HEK293 (cell line): Measurements from ENCODE around the gene FXYD6.

Experiments
- ATF2 ChIP-seq: fragments of 450-650 bp; formaldehyde crosslinking; IDR thresholded peaks from 2 replicates; pipeline ENCODE4 v1.5.1; 2016; ENCODE audit warnings: missing biosample characterization, missing genetic modification characterization, low read depth
- CTCF ChIP-seq: fragments of 450-650 bp; formaldehyde crosslinking; IDR thresholded peaks from 2 replicates; pipeline ENCODE4 v1.5.1; 2016; ENCODE audit warnings: missing biosample characterization, missing genetic modification characterization
- FEZF1 ChIP-seq: fragments of 450-650 bp; formaldehyde crosslinking; IDR thresholded peaks from 2 replicates; pipeline ENCODE4 v1.5.1; 2016; ENCODE audit warnings: missing biosample characterization, missing genetic modification characterization
- PRDM1 ChIP-seq: fragments of 450-650 bp; formaldehyde crosslinking; IDR thresholded peaks from 2 replicates; pipeline ENCODE4; 2016; ENCODE audit warnings: missing biosample characterization, missing genetic modification characterization
- YY2 ChIP-seq: fragments of 450-650 bp; formaldehyde crosslinking; IDR thresholded peaks from 2 replicates; pipeline ENCODE4 v1.5.1; 2016; ENCODE audit warnings: missing biosample characterization, missing genetic modification characterization
- ZIC2 ChIP-seq: fragments of 450-650 bp; formaldehyde crosslinking; IDR thresholded peaks from 2 replicates; pipeline ENCODE4 v1.5.1; 2016; ENCODE audit warnings: missing biosample characterization, missing genetic modification characterization
- ZNF23 ChIP-seq: fragments of 450-650 bp; formaldehyde crosslinking; IDR thresholded peaks from 2 replicates; pipeline ENCODE4 v1.5.1; 2016; ENCODE audit warnings: missing biosample characterization, missing genetic modification characterization, borderline replicate concordance
- ZNF274 ChIP-seq, 2 experiments: fragments of 200-500 bp in 1 of 2; fragments of 450-650 bp in 1 of 2; sonication (Bioruptor generic) in 1 of 2; formaldehyde crosslinking in 1 of 2; IDR thresholded peaks; 2 replicates each; pipeline versions ENCODE4 v1.5.1 to v1.6.1; 2014 to 2016; ENCODE audit warnings: borderline replicate concordance in 1 of 2, inconsistent platforms in 1 of 2, low read length in 1 of 2, missing biosample characterization in 1 of 2, missing genetic modification characterization in 1 of 2
- ZNF561 ChIP-seq: fragments of 450-650 bp; IDR thresholded peaks from 2 replicates; pipeline ENCODE4 v1.5.1; 2018; ENCODE audit warnings: missing biosample characterization, missing genetic modification characterization, borderline replicate concordance
- ZNF660 ChIP-seq: fragments of 450-650 bp; IDR thresholded peaks from 2 replicates; pipeline ENCODE4 v1.5.1; 2018; ENCODE audit warnings: missing biosample characterization, mild to moderate bottlenecking, missing genetic modification characterization
- ZNF768 ChIP-seq: fragments of 450-650 bp; formaldehyde crosslinking; IDR thresholded peaks from 2 replicates; pipeline ENCODE4 v1.5.1; 2018; ENCODE audit warnings: missing biosample characterization, mild to moderate bottlenecking, missing genetic modification characterization
- ZNF785 ChIP-seq: fragments of 450-650 bp; formaldehyde crosslinking; IDR thresholded peaks from 2 replicates; pipeline ENCODE4 v1.5.1; 2016; ENCODE audit warnings: missing biosample characterization, missing genetic modification characterization
- TF ChIP-seq, protein P1 (sequence below): fragments of 450-650 bp; formaldehyde crosslinking; IDR thresholded peaks from 2 replicates; pipeline ENCODE4 v1.5.1; 2016; ENCODE audit warnings: missing biosample characterization, missing genetic modification characterization
- TF ChIP-seq, protein P2 (sequence below): fragments of 450-650 bp; formaldehyde crosslinking; IDR thresholded peaks from 2 replicates; pipeline ENCODE4 v1.5.1; 2016; ENCODE audit warnings: missing biosample characterization, missing genetic modification characterization

DNA sequence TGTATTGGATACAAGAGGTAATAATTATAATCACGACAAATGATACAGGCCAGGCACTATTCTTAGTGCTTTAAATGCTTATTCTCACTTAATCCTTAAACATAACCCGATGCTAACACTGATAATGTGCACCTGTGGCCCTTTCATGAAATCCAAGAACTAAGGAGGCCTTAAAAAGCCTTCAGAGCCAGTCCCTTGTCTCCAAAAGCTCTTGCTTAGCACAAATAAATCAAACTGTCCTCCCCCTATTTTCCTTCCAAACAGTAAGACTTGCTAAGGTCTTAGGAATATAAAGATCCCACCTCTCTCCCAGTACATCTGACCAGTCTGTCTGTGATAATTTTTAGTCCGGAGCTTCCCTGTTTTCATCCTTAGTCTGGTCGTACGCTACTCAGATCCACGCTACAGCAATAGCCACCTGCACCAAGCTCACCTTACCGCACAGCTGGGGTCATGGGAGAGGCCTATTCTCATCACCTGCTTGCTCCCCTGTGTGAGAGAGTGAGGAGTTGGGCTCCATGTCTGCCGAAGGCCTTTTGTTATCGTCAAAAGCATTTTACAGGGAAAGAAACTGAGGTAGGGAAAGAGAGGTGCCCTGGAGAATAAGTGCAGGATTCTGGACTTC, 16.9 kb downstream of the FXYD6 start:
- TF ChIP-seq ATF2: no peak
- TF ChIP-seq ZNF785 (tag by site-specific recombination): no peak
- TF ChIP-seq CTCF (tag by site-specific recombination): no peak
- TF ChIP-seq ZNF660 (tag by site-specific recombination): no peak
- no peak for TF ChIP-seq ZNF561 (tag by site-specific recombination)
- TF ChIP-seq, protein P1, sequence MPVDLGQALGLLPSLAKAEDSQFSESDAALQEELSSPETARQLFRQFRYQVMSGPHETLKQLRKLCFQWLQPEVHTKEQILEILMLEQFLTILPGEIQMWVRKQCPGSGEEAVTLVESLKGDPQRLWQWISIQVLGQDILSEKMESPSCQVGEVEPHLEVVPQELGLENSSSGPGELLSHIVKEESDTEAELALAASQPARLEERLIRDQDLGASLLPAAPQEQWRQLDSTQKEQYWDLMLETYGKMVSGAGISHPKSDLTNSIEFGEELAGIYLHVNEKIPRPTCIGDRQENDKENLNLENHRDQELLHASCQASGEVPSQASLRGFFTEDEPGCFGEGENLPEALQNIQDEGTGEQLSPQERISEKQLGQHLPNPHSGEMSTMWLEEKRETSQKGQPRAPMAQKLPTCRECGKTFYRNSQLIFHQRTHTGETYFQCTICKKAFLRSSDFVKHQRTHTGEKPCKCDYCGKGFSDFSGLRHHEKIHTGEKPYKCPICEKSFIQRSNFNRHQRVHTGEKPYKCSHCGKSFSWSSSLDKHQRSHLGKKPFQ: no peak
- no peak for TF ChIP-seq ZIC2 (tag by site-specific recombination)
- TF ChIP-seq ZNF23: no peak
- TF ChIP-seq, protein P2, sequence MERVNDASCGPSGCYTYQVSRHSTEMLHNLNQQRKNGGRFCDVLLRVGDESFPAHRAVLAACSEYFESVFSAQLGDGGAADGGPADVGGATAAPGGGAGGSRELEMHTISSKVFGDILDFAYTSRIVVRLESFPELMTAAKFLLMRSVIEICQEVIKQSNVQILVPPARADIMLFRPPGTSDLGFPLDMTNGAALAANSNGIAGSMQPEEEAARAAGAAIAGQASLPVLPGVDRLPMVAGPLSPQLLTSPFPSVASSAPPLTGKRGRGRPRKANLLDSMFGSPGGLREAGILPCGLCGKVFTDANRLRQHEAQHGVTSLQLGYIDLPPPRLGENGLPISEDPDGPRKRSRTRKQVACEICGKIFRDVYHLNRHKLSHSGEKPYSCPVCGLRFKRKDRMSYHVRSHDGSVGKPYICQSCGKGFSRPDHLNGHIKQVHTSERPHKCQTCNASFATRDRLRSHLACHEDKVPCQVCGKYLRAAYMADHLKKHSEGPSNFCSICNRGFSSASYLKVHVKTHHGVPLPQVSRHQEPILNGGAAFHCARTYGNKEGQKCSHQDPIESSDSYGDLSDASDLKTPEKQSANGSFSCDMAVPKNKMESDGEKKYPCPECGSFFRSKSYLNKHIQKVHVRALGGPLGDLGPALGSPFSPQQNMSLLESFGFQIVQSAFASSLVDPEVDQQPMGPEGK: no peak
- TF ChIP-seq ZNF768 (tag by site-specific recombination): no peak
- no peak for TF ChIP-seq ZNF274 (IDR thresholded peaks at IDR 0.05; ENCODE audit: low read length)
- no peak for TF ChIP-seq ZNF274 (tag by site-specific recombination; IDR thresholded peaks at IDR 0.05; ENCODE audit: borderline replicate concordance)
- TF ChIP-seq FEZF1 (tag by site-specific recombination): no peak
- no peak for TF ChIP-seq PRDM1 (tag by site-specific recombination)
- no peak for TF ChIP-seq YY2 (tag by site-specific recombination)
